Measurements from ENCODE around the gene GNL3L. TPM values are rescaled to one million over a fixed set of nuclear protein-coding genes. Genes with fewer than 3 reads are reported as not detected.
"Not testable (repeated sequence)": the region's sequence is repeated elsewhere in the genome, so short reads cannot be mapped to it uniquely, and the experiment has no call there.

GNL3L gene
- total and polyA plus RNA-seq, 2 donors from 2014 or later: 2.5 to 45.0 TPM

GRCh38 chrX:54561622-54562021, 31.6 kb downstream of the GNL3L start:
- Histone ChIP-seq H3K36me3 (ENCODE audit: control insufficient read depth in 2 of 3, insufficient read depth in 3 of 3, low read length in 3 of 3) (peaks cover 2 to 14% (median 6%) of the 10 kb centered on the region in 3 donors), H3K9ac (ENCODE audit: low read length in 3 of 3) (no peak overlapping the region), H3K4me3 (ENCODE audit: low read length in 3 of 3) (no peak overlapping the region), H3K9me3 (ENCODE audit: control insufficient read depth in 2 of 3, insufficient read depth in 1 of 3, low read length in 3 of 3) (no peaks in the 10 kb centered on the region), H3K27me3 (ENCODE audit: control insufficient read depth, insufficient read depth, low read length) (no peaks in the 10 kb centered on the region), H3K27ac (ENCODE audit: low read depth in 2 of 2, low read length in 2 of 2) (no peak overlapping the region), H3K4me1 (ENCODE audit: control insufficient read depth in 2 of 3, insufficient read depth in 2 of 3, low read depth in 1 of 3, low read length in 3 of 3) (no peaks in the 10 kb centered on the region)
- FAIRE-seq (no peak), DNase-seq (no peak)
- intact Hi-C loops (cut with DNase I): no loop called here
- TF ChIP-seq CTCF (IDR thresholded peaks at IDR 0.05; ENCODE audit: borderline replicate concordance, extremely low read depth, insufficient read depth): no peak

GRCh38 chrX:54564936-54565335, 34.9 kb downstream of the GNL3L start:
- Histone ChIP-seq H3K27ac (ENCODE audit: low read depth in 2 of 2, low read length in 2 of 2) (no peak overlapping the region), H3K9me3 (ENCODE audit: control insufficient read depth in 2 of 3, insufficient read depth in 1 of 3, low read length in 3 of 3) (no peaks in the 10 kb centered on the region), H3K9ac (ENCODE audit: low read length in 3 of 3) (no peak overlapping the region), H3K36me3 (ENCODE audit: control insufficient read depth in 2 of 3, insufficient read depth in 3 of 3, low read length in 3 of 3) (peaks cover 2 to 6% (median 3%) of the 10 kb centered on the region in 3 donors), H3K4me1 (ENCODE audit: control insufficient read depth in 2 of 3, insufficient read depth in 2 of 3, low read depth in 1 of 3, low read length in 3 of 3) (no peaks in the 10 kb centered on the region), H3K4me3 (ENCODE audit: low read length in 3 of 3) (no peak overlapping the region), H3K27me3 (ENCODE audit: control insufficient read depth, insufficient read depth, low read length) (no peaks in the 10 kb centered on the region)
- FAIRE-seq: no peak
- DNase-seq: no peak
- TF ChIP-seq CTCF (IDR thresholded peaks at IDR 0.05; ENCODE audit: borderline replicate concordance, extremely low read depth, insufficient read depth): no peak
- intact Hi-C loops (cut with DNase I): no loop called here

- no peak for TF ChIP-seq CTCF (IDR thresholded peaks at IDR 0.05; ENCODE audit: borderline replicate concordance, extremely low read depth, insufficient read depth)
- Histone ChIP-seq H3K27ac (ENCODE audit: low read depth in 2 of 2, low read length in 2 of 2) (no peak overlapping the region), H3K4me3 (ENCODE audit: low read length in 3 of 3) (no peak overlapping the region), H3K9ac (ENCODE audit: low read length in 3 of 3) (no peak overlapping the region), H3K27me3 (ENCODE audit: control insufficient read depth, insufficient read depth, low read length) (no peaks in the 10 kb centered on the region), H3K4me1 (ENCODE audit: control insufficient read depth in 2 of 3, insufficient read depth in 2 of 3, low read depth in 1 of 3, low read length in 3 of 3) (no peaks in the 10 kb centered on the region), H3K9me3 (ENCODE audit: control insufficient read depth in 2 of 3, insufficient read depth in 1 of 3, low read length in 3 of 3) (no peaks in the 10 kb centered on the region), H3K36me3 (ENCODE audit: control insufficient read depth in 2 of 3, insufficient read depth in 3 of 3, low read length in 3 of 3) (no peaks in the 10 kb centered on the region)
- intact Hi-C loops (cut with DNase I): no loop called here
- DNase-seq (no peak), FAIRE-seq (no peak)
Measured at GRCh38 chrX:54570332-54570731, 40.3 kb downstream of the GNL3L start.

GRCh38 chrX:54572641-54573040, 42.6 kb downstream of the GNL3L start:
- H3K4me3 ChIP-seq (ENCODE audit: low read length in 3 of 3); DNase-seq; FAIRE-seq; H3K4me1 ChIP-seq (ENCODE audit: control insufficient read depth in 2 of 3, insufficient read depth in 2 of 3, low read depth in 1 of 3, low read length in 3 of 3); H3K36me3 ChIP-seq (ENCODE audit: control insufficient read depth in 2 of 3, insufficient read depth in 3 of 3, low read length in 3 of 3); H3K27me3 ChIP-seq (ENCODE audit: control insufficient read depth, insufficient read depth, low read length); H3K27ac ChIP-seq (ENCODE audit: low read depth in 2 of 2, low read length in 2 of 2); H3K9me3 ChIP-seq (ENCODE audit: control insufficient read depth in 2 of 3, insufficient read depth in 1 of 3, low read length in 3 of 3); H3K9ac ChIP-seq (ENCODE audit: low read length in 3 of 3); intact Hi-C loops (cut with DNase I): not testable (repeated sequence)

Data from kidney (tissue), 14 donors.